NCI-H510A treated with DMSO at 0.1 percent for 48 hours (cell line): ENCODE measurements around the gene SOX10.

ENCODE experiments used
- DNase-seq: peaks from one replicate; lab custom pipeline; 2025; lab: John Stamatoyannopoulos, UW

SOX10 gene

DNA sequence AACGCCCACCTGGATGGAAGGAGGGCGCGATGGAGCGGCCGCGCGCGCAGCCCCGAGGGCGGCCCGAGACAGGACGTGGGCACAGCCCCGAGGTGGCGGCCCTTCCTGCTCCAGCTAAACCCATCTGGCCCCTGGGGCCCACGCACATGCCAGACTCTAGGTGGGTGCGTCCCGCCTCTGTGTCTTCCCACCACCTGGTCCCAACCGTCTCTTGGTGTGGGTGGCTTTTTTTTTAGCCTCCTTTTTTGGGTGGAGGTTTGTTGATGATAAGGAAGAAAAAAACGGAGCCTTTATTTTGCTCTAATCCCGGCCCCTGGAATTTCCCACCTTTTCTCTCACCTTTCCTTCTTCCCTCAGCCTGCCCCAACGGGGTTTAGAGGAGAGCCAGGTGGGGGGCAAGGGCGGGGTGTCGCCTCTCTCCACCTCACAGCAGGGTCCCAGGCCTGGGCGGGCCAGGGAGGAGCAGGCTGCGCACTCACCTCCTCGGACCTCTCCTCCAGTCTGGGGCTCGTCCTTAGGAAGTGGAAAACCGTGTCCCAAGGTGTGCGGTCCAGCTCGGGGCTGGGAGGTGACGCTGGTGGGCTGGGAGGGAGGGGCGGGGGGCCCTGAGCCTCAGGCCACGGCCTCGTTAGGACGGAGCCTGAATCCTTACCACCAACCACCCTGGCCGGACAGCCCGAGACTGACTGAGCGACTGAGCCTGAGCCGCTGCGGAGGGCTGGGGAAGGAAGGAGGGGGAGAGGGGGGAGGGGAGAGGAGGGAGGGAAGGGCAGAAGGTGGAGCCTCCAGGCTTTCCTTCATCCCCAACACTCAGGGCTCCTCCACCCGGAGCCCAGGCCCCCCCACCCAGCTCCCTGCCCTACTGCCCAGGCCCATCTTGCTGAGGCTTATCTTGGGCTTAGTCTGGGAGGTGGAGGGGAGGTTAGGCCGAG lies at the start of gene SOX10:
Gene SOX10 (minus strand): TSS at position 696 of the 932 bp plus-strand sequence. CDS start 771 bp downstream, outside the sequence.
- no peak for DNase-seq

DNA sequence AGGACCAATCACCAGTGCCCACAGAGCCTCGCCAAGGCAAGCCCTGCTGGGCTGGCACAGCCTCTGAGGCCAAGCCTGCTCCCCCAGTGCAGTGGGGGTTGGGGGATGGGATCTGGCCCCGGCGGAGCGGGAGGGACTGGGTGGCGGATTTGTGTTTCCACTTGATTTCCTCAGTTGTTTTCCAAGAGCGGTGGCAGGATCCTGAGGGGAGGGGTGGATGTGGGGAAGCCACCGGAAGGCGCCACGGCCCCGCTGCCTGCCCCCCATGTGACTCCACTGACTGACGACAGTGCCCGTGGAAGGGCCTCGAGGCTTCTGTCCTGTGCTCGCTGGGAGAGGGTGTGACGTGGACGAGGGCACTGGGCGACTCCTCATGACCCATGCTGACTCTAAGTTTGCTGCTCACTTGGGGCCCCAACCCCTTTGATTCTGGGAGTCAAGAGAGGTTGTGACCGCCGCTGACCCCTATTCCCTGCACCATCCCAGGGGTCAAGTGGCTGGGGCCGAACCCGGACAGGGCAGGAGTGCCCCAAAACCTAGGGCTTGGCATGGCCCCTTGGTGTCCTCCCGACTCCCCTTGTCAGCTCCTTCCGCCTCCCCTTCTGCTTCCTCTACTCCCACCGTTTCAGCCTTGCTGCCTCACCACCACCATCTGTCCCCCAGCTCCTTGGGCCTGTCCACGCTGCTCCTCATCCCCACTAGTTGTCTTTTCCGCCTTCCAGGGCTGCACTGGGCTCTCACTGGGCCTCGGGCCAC lies 49.3 kb upstream of the SOX10 start:
- no peak for DNase-seq

DNA sequence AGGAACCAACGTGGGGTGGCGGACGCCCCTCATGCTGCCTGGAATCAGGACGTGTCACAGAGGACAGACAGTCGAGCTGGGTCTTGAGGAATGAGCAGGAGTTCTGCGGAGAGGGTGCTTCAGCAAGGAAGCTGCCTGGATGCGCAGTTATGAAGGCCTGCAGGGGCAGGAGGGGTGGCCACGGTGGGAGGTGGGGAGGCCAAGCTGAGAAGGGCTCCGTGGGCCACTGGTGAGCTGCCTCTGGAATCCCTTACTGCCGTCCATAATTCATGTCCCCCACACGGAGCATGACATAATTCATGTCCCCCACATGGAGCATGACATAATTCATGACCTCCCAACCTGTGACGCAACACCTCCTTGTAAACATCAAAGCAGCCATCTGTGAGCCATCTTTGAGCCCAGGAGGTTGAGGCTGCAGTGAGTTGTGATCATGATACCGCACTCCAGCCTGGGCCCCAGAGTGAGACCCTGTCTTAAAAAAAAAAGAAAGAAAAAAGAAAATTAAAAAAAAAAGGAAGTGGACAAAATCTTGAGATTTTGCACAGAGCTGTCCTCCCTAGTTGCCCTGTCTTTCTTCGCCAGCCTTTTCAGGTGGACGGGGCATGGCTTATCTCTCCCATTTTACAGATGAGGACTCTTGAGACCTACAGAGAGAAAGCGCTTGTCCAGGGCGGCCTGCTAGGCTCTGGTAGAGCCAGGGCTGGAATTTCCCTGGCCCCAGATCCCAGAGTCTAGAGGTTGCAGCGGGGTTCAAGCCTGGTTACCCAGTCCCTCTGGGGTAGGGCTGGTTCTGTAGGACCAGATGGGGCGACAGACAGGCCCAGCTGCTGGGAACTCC lies 48.5 kb upstream of the SOX10 start:
- no peak for DNase-seq

DNA sequence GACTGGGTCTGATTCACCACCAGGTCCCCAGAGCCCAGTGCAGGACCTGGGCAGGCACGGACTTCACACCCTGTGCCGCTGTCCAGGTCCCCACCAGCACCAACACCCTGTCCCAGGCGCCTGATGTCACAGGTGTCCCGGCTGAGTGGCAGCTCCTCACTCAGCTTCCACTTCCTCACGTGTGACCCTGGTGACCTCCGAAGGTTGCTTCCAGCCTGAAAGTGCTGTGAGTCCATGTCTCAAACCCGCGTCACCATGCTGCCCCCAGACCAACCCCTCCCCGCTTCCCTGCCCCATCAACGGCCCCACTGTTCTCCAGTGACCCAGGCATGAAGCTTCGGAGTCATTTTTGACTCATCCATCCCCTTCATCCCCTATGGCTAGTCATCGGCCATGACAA lies 47.1 kb upstream of the SOX10 start:
- no peak for DNase-seq

DNA sequence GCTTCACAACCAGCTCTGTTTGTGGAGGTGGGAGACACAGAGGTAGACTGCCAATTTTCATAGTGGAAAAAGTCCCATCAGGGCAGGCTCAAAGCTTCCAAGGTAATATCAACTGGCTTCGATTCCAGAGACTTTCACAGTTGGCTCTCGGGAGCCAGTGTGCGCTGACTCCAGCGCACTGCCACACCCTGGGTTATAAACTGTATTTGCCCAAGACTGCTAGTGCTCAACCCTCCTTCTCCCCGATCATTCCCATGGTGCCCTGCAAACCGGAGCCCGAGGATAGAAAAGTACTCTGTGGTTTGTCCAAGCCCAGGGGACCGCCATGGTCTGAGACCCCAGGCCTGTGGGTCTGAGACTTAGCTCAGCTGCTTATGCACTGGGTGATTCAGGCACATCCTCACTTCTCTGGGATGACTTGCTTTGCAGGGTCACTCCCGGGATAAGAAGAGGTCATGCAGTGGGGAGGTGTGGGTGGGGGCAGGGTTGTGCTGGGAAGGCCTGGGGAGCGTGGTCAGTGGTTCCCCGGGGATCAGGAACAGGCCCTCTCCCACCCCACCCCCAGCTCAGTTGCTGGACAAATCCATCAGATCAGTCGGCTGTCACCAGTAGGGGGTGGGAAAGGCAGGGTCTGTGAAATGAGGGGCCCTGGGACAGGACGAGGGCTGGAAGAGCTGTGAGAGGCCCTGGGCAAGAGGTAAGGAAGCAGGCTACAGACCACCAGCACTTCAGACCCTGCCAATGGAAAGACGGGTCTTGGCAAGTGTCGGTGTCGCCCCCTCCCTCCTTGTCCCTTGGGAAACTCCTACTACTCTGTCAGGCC lies 46.2 kb upstream of the SOX10 start:
- no peak for DNase-seq

DNA sequence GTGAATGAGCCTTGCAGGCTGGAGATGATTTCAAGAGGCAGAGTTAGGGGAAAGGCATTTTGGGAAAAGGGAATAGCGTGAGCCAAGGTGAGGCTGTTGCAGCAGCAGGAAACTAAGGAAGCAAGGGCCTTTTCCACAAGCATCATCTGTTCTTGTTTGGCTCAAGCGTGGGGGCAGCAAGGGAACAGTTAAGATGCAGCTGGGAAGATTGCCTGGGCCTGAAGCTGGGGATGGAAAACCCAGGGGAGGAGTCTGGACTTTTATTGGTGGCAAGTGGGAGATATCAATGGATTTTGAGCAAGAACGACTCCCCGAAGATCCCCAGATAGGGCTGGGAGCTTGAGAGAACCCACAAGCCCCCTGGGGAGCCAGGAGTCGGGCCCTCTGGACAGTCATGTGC lies 45.5 kb upstream of the SOX10 start:
- no peak for DNase-seq

DNA sequence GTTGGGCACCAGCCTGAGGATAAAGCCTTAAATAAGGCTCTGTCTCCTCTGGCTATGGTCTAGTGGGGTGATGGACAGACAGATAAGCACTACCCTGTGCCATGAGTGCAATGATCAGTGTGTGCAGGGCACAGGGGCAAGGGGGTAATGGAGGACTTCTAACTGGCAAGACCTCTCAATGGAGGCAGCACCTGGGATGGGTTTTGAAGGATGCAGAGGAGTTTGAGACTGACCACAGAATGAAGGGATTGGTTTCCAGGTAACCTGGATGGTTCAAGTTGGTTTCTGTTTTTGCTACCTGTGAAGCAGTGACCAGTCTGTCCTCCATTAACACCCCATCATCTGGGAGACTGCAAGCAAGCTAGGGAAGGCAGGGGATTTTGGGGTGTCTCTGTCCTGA lies 45.0 kb upstream of the SOX10 start:
- no peak for DNase-seq

DNA sequence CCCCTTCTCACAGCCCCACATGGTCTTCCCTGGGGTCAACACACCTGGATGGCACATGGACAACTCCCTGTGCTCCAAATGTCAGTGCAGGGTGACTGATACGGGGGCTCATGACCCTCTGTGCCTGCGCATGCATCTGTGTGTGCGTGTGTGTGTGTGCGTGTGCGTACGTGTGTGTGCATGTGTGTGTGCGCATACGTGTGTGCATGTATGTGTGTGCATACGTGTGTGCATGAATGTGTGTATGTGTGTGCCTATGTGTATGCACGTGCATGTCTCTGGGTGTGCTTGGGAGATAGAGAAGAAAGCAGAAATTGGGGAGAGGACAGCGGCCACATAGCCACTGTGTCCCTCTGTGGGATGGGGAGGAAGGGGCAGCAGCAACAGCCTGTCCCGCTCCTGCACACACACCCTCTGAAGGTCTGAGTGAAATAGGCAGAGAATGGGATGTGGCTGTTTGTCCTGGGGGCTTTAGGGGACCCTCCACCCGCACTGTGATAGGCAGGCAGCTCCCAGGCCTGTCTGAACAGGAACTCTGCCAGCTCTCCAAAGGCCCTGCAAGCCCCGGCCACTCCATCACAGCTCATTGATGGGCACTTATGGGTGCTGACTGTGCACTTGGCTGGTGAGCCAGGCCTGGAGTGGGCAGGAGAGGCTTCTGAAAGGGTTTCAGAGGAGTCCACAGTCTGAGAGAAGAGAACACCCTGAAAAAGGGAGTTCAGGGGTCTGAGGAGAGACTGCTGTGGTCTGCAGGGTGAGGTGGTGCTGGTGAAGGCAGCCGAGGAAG lies 44.2 kb upstream of the SOX10 start:
- no peak for DNase-seq

DNA sequence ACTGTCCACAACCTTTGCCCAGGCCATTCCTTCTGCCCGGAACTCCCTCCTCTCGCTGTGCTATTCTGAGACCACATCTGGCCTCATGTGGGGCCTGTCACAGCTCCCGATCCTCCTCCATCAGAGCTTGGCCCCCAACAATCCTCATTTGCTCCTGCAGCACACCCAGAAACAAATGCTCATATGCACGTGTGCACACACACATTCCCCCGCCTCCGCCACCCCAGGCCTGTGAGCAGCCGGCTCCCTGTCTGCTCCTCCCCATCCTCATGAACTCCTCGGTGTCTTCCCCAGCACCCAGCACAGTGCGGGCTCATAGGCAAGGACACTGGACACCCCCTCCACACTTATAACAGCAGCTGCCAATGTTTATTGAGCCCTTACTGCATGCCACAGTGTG lies 43.1 kb upstream of the SOX10 start:
- no peak for DNase-seq

DNA sequence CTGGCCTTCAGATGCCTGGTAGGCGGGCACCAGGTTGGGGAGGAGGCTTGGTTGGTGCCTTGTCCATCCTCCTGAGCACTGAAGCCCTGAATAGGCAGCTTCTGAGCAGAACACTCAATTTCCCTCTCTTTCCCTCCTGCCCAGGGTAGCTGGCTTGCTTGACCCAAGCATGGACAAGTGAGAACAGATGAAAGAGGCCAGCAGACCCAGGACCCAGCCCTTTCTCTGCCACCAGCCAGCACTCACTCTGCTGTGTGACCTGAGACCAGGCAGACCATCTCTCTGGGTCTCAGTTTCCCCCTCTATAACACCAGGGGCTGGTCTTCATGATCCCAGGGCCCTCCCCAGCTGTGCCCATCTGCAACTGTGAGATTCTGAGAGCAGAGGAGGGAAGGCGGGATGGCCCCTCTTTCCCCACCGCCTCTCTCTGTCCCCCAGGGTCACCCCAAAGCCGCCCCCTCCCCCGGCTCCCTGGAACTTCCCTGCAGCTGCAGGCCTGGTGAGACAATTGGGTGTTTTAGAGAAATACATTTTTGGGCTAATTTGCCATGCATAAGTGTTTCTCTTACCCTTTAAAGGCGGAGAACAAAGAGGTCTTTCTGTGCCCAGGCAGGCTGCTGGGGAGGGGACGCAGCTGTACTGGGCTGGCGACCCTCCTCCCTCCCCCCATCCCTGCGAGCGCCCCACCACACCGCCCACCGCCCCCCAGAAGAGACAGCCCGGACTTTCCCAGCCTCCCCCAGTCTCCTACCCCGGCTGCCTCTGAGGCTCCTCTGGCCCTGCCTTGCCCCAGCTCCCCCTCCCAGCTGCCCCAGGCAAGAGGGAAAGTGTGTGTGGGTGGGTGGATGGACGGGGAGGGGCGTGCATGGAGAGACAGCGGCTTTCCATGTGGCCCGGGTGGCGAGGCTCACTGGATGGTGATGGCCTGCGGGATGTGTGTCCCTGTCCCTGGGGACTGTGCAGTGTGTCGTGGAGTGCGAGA lies 42.1 kb upstream of the SOX10 start:
- no peak for DNase-seq

DNA sequence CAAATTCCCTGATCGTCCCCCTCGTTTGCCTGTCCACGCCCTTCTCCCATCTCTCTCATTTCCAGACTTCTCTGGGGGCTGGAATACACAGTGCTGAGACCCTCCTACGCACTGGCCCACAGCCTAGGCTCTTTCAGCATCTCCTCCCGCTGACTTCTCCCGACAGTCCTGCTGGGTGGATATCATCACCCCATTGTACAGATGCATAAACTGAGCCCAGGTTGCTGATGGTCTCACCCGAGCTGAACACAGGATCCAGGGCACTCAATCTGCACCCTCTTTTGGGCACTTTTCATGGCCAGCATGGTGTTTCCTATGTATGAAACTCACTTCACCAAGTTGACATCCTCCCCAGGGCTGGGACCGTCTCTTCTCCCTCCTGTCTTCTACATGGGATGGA lies 41.2 kb upstream of the SOX10 start:
- no peak for DNase-seq

DNA sequence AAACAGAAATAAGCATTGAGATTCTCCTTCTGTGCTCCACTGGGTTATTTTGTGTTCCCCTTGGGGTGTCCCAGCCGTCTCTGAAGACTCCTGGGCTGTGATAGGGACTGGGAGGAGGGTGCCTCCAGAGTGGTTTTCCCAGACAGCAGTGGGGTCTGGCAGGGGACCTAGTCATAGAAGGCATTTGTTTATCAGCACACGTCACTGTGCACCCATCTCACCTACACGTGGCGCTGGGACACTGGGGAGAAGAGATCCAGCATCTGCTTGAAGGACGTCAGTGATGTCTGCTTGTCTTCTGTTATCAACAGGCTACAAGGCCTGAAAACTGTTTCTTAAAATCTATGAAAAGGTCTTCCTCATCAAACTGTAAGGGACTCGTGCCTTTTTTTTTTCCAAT lies 38.7 kb upstream of the SOX10 start:
- no peak for DNase-seq

DNA sequence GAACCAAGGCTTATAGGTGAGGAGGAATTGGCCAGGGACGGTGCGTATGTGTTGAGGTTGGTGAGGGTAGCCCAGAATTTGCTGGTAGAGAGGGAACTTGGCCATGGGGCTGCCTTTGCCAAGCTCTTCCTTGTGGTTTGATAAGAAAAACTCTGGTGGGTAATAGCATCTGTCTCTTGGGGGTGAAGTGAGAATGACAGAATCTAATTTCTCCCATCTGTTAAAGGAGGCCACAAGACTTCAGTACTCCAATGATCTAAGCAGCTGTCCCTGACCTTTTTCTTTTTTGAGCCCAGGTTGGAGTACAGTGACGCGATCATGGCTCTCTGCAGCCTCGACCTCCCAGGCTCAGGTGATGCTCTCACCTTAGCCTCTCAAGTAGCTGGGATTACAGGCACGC lies 36.9 kb upstream of the SOX10 start:
- DNase-seq = no peak

DNA sequence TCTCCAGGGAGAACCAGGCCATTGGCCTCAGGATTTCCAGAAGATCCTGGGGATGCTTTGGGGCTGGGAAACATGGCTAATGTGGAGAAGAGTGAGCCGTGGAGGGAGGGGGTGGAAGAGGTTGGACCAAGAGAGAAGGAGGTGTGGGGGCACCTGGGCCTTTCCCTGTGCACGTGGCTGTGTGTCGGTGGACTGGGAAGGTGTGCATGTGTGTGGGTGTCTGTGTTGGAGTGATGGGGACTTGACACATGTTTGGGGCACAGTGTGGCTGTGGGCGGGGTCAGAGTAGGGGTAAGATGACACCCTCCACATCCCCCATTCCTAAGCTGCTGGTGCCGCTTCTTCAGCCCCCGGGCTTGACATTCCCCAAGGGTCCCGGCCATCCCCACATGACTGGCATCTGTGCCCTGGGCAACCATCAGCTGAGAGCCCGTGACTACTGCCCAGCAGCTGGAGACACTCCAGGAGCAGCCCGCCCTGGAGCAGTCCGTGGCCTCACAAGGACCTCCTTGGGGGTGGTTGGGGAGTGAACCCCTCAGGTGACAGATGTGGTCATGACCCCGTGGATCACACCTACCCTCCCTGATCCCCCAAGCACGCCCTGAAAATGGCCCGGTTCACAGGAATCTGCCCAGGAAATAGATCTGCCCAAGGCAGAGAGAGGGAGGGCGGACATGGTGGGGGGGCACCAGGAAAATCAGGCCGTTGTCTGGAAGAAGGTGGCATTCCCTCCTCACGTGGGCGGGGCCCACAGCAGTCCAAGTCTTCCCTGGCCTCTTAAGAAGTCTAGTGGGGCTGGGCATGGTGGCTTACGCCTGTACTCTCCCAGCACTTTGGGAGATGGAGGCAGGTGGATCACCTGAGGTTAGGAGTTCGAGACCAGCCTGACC lies 34.8 kb upstream of the SOX10 start:
- DNase-seq = no peak

DNA sequence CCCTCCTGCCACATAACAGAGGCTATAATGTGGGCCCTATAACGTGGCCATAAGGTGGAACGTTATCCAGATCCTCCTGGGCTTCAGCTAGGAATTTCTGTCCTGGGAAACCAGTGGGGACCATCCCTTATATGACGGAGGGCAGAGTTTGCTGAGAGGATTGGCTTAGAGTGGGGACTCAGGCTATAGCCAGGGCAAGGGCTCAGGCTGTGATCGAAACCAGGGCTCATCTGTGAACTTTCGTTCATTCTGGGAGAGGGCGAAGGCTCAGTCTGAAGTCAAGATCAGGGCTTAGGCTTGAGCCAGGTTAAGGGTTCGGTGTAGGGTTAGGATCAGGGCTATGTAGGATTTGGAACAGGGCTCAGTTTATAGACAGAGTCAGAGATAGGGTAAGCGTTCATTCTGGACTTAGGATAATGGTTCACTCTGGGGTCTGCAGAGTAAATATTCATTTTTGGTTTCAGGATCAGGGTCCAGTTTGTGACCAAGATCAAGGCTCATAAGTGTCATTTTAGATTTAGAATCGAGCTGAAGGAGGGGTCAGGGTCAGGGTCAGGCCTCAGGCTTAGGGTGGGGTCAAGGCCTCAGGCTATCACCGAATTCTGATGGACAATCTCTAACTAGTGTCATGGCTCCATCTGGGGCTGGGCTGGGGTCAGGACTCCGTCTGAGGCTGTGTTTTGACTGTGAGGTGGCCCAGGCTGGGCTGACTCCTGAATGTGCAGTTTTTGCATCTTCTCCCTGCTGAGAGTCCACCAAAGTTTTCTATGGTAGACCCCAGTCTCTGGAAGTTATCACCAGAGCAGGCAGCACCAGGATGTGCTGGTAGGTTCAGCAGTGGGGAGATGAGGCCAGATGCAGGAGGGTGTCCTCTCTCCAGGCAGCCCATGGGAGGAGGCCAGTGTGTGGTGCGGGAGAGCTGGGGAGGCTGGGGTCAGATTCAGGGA lies 33.9 kb upstream of the SOX10 start:
- no peak for DNase-seq

DNA sequence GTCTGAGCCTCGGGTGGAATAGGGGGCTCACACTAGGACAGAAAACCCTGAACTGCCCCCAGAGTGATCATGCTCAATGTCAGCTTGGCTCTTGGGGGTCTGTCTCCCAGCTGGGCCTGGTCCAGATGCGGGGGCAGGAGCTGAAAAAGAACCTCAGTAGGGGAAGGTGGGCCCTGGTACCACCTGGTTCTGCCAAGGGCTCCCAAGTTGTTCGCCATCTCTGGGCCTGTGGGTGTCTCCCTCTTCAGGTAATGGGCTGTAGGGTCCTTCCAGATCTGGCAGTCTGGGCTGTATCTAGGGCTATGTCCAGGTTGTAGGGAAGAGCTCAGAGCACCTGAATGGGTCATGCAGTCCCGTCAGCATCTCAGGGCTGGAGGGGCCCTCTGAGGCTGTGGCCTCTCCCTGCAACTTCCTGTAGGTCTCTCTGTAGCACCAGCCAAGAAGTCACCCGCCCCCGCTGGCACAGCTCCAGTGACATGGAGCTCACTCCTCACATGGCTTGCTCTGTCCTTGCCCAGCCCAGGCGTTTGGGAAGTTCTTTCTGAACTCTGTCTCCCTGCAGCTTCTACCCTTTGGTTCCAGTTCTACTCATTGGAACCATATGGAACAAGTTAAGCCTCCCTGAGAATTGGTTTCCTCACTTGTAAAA lies 33.0 kb upstream of the SOX10 start:
- DNase-seq = no peak
